ENCODE results near the gene TMEFF1.
"Not testable (repeated sequence)": the region's sequence is repeated elsewhere in the genome, so short reads cannot be mapped to it uniquely, and the experiment has no call there.

TMEFF1 gene, protein sequence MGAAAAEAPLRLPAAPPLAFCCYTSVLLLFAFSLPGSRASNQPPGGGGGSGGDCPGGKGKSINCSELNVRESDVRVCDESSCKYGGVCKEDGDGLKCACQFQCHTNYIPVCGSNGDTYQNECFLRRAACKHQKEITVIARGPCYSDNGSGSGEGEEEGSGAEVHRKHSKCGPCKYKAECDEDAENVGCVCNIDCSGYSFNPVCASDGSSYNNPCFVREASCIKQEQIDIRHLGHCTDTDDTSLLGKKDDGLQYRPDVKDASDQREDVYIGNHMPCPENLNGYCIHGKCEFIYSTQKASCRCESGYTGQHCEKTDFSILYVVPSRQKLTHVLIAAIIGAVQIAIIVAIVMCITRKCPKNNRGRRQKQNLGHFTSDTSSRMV

DNA sequence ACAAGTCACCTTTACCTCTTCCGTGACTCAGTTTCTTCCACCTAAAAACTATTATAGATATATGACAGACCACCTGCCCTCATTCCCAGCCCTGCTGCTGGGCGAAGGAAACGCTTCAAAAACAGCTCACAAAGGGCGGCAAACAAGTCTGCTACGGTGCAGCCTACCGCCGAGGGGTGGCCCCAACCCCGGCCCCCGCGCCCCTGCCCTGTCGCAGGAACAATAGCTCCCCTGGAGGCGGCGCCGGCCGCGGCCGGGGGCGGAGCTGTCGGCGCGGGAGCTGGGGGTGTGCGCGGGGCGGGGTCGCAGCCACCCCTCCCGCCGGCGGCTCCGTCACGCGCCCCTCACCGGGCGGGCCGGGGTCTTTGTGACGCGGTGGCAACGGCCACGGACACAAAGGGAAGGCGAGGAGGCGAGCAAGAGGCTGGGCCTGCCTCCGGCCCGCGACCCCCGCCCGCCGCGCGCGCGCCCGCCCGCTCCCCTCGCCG is at the start of gene TMEFF1:
TSS of gene TMEFF1 (plus strand) at position 362 of the 488 bp plus-strand sequence. CDS start 396 bp downstream, outside the sequence.
- DNase-seq (ENCODE audit: extremely low read depth in 1 of 2, low read depth in 1 of 2): peak in 1 of 2 donors; percentile 16

DNA sequence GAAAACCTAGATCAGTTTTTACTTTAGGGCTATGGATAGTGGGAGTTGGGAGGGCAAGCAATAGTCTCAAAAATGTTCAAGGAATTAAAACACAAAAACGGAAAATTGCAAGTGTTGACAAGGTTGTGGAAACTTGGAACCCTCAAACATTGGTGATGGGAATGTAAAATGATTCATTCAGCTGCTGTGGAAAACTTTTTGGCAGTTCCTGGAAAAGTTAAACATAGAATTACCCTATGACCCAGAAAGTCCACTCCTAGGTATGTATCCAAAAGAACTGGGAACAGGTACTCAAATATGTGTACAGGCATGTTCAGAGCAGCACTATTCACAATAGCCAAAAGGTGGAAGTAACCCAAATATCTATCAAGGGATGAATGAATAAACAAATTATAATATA is 47.2 kb upstream of the TMEFF1 start:
- no peak for DNase-seq (ENCODE audit: extremely low read depth in 1 of 2, low read depth in 1 of 2)

DNA sequence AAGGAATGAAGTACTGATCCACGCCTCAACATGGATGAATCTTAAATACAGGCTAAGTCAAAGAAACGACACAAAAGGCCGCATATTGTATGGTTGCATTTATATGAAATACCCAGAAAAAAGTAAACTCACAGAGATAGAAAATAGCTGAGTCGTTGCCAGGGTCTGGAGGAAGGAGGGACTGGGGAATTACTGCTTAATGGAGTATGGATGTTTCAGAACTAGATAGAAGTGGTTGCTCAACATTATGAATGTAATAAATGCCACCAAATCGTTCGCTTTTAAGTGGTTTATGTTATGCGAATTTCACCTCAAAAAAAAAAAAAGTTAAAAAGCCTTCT is 46.8 kb upstream of the TMEFF1 start:
- DNase-seq (ENCODE audit: extremely low read depth in 1 of 2, low read depth in 1 of 2): no peak

DNA sequence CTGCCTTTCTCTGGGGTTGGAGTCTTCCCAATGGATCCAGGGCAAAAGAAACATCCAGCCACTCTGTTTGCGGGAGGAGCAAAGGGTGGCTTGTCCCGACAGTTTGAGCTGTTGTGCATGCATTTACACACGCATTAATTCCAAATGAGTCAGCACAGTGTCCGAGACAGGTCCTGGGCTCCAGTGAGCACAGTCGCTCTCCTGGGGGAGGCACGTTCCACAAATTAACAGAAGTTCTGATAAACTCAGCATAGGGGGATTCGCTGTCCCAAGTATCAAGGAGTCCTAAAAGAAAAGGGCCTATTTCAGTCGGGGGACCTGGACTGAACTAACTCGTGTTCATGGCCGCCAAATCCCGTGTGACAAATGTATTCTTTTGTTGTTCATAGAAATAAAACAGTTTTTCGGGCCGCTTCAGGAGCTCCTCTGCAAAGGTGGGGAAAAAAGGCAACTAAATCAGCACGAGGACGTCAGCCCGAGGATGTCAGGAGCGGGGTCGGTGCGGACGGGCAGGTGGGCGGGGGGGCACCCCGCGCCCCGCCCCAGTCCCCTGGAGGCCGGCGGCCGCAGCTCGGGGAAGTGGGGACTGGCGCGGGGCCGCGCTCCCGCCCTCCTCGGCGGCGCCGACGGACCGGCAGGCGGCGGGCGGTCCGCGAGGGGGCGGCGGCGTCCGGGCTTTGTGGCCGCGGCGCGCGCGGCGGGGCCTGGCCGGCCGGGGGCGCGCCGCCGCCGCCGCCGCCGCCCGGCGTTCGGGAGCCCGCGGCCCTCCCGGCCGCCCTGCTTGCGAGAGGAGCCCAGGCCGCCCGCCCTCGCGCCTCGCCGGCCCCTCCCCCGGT is 46.2 kb upstream of the TMEFF1 start, which contains the start of gene MSANTD3:
TSS of gene MSANTD3 (plus strand) at position 614 of the 836 bp plus-strand sequence. CDS start 14,796 bp downstream, outside the sequence.
- DNase-seq (ENCODE audit: extremely low read depth in 1 of 2, low read depth in 1 of 2): peak in 1 of 2 donors; percentile 12

DNA sequence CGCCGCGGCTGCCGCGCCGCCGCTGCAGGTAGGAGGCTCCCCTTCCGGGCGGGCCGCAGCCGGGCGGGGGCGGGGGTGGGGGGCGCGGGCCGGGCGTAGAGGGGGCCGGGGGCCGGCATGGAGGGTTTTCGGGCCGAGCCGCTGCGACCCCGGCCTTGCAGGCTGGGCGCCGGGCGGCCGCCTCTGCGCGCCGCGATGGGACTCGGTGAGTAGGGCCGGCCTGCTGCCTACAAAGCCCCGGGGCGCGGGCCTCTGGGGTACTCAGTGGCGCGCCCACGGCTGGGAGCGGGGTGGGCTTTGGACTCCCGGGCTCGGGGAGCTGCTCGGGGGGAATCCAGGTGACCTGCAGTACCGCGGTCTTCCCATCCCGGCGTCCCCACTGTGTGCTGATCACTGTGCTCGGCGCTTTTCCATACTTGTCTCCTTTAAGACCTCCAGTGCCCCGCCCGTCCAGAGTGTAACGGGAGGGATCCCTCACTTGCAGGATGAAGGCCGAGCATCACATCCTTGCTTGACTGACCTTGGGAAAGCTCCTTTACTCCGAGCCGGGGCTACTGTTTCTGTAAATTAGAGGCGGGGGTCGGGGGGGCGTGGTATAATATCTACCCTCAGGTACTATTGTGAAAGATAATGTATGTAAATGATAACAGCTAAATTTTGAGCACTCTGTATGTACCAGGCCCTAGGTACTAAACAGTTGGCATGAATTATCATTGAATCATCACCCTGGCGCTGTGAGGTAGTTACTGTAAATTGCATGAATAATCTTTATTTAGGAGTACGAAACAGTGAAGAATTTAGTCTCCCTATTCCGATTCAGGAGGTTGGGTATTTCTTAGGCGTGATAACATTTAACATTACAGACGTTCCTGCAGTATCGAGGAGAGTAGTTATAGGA is 45.3 kb upstream of the TMEFF1 start:
- no peak for DNase-seq (ENCODE audit: extremely low read depth in 1 of 2, low read depth in 1 of 2)

DNA sequence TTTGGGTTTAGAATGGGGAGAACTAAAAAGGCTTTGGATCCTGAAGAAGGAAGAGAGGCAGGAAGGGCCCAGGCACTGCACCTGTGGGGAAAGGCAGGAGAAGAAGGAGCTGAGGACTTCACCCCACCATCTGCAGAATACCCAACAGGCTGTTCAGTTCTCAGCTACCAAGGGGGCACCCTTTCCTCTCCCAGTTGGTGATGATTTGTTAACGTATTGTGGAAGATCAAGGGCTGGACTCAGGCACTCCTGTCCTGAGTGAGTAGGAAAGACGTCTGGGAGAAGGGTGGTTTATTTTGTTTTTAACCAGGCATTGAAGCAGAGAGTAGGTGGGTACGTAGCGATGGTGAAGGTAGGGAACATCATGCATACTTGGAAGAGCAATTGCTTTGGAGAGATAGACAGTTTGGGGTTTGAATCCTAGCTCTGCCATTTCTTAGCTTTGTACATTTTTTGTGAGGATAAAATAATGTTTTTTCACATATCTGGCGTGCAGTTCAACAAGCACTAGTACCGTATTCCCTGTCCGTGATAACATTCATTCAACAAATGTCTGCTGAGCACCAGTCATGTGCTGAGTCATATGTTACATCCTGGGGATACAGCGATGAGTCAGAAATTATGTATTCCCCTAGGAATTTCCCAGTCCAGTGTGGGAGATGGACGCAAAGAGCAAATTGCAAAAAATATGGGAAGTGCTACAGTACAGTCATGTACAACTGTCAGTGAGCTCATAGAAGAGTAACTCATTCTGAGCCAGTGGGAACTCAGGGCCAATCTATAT is 43.9 kb upstream of the TMEFF1 start:
- DNase-seq (ENCODE audit: extremely low read depth in 1 of 2, low read depth in 1 of 2): no peak

DNA sequence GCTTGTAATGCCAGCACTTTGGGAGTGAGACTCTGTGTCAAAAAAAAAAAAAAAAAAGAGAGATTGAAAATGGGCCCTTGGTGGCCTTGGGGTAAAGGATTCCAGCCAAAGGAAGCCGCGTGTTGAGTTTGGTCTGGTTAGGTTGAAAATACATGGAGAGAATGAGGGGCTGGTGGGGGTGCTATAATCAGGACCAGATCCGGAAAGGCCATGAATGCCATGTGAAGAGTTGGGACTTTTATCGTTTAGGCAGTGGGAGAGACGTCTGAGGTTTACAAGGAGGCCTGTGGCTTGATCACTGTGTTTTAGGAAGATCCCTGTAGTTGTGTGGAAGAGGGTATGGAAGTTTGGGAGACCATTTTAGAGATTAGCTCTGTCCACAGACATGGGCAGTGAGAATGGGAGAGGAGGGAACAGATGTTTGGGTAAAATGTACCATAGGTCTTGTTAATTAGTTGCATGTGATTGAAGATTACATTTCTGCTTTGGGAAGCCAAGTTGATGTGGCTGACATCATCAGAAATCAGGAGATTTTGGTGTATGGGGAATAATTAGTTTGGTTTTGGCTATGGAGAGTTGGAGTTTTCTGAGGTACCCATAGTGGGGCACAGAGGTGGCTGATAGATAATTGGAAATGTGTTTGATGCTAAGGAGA is 42.5 kb upstream of the TMEFF1 start:
- no peak for DNase-seq (ENCODE audit: extremely low read depth in 1 of 2, low read depth in 1 of 2)

DNA sequence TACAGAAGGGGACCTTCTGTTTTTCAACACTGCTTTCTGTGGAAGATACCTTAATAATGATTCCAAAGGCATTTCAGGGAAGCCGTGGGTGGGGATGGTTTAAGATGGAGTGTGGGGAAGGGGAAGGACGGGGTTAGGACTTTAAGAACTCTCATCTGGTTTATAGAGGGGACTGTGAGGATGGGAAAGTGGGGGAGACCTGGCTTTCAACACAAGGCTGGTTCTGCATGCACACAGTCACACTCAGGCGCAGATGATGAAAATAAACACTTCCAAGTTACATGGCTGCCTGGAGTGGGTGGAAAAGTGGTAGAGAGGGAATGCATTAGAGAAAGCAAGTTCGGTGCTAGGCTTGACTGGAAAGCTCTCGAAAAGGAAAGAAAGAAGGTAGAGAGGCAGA is 41.1 kb upstream of the TMEFF1 start:
- no peak for DNase-seq (ENCODE audit: extremely low read depth in 1 of 2, low read depth in 1 of 2)

DNA sequence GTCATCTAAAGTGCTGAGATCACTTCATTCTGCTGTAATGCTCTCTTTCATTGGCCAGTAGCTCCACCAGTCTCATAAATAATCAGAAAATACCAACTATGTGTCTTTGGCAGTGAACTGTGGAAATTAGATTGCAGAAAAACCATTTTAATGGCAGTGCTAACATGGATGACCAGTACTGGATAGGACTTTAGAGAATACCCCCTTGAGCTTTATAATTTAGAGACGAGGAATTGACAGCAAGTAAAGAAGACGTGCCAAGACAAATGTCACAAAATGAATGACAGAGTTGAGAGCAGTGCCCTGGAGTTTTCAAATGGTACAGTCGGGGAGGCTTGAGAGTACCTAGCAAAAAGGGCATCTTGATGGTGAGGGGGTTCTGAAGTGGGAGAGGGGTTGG is 40.2 kb upstream of the TMEFF1 start:
- DNase-seq (ENCODE audit: extremely low read depth in 1 of 2, low read depth in 1 of 2): no peak

DNA sequence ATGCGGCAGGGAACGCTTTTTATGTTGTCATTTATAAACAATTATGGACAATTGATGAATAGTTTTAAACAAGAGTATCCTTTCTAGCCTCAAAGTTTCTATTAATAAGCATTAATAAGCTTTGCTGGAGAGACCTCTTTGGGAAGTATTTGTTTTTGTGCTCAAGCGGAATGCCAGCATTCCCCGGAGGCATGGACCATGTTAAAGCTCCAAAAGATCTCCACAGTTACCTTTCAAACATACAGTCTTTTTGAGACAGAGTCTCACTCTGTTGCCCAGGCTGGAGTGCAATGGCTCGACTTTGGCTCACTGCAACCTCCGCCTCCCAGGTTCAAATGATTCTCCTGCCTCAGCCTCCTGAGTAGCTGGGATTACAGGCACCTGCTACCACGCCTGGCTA is 36.4 kb upstream of the TMEFF1 start:
- DNase-seq (ENCODE audit: extremely low read depth in 1 of 2, low read depth in 1 of 2): no peak

DNA sequence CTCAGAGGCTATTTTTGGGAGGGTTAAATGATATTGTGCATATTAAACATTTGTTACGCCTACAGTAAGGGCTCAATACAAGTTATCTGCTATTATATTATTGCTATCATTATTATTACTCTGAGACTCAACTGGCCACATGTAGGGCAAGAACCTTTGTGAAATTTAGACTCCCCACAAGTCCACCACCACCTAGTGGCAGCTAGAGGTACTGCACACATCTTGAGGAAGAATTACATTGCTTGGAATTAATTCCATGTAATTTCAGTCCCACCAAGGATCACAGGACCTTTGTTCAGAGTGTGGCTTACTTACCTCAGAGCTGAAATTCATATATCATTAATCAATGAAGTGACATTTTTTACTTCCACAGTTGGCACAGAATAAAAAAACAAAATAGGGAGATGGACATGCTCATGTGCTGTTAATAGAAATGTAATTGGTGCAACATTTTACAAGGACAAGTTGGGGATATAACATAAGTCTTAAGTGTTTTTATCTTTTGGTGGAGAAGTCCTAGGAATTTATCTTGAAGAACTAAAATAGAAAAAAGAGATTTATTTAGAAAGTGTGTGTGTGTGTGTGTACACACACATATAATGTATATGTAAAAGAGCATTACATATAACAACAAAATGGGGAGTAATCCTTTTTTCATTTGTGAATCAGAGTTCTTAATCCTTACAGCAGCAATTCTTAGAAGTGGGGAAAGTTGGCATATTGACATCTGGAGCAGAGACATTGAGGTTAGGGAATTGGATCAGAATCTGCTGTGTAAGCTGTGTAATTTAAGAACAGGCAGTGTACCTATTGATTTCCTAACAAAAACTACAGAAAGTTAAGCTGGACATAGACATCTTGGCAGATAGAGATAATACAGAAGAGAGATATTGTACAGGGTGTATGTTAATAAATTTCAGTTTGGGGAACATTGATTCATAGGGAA is 34.8 kb upstream of the TMEFF1 start:
- DNase-seq (ENCODE audit: extremely low read depth in 1 of 2, low read depth in 1 of 2): peak in 1 of 2 donors; percentile 37

DNA sequence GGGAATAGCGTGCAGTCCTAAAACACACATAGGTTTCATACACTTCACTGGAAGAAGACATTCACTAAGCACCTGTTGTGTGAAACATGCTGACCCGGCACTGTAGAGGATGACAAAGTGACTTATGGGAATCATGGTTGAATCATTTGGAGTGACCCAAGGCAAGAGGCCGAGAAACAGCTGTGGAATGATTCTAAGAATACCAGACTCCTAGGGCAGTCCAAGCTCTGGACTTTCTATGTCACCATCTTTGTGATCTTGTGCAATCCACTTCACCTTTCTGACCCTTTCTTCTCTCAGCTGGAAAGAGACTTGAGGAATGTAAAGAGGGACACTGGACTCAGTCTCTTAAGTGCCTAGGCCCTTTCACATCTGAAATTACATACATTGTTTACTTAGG is 32.9 kb upstream of the TMEFF1 start:
- DNase-seq (ENCODE audit: extremely low read depth in 1 of 2, low read depth in 1 of 2): no peak

DNA sequence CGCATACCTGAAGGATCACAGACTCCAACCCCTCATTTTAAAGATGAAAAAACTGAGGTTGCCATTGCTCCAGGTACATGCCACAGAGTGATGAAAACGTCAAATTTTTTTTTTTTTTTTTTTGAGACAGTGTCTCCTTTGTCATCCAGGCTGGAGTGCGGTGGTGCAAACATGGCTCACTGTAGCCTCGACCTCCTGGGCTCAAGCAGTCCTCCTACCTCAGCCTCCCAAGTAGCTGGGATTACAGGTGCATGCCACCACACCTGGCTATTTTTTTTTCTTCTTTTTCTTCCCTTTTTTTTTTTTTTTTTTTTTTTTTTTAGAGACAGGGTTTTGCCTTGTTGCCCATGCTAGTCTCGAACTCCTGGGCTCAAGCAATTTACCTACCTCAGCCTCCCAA is 32.5 kb upstream of the TMEFF1 start:
- DNase-seq (ENCODE audit: extremely low read depth in 1 of 2, low read depth in 1 of 2): not testable (repeated sequence)

DNA sequence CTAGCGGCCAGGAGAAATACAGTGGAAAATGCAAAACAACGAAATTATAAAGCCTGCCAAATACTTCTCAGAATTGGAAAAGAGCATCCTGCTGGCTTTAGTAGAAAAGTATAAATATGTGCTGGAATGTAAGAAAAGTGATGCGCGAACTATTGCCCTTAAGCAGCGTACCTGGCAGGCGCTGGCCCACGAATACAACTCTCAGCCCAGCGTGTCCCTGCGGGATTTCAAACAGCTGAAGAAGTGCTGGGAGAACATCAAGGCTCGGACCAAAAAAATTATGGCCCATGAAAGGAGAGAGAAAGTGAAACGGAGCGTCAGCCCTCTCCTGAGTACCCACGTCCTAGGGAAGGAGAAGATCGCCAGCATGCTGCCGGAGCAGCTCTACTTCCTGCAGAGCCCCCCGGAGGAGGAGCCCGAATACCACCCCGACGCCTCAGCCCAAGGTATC is 31.0 kb upstream of the TMEFF1 start:
- DNase-seq (ENCODE audit: extremely low read depth in 1 of 2, low read depth in 1 of 2): no peak

DNA sequence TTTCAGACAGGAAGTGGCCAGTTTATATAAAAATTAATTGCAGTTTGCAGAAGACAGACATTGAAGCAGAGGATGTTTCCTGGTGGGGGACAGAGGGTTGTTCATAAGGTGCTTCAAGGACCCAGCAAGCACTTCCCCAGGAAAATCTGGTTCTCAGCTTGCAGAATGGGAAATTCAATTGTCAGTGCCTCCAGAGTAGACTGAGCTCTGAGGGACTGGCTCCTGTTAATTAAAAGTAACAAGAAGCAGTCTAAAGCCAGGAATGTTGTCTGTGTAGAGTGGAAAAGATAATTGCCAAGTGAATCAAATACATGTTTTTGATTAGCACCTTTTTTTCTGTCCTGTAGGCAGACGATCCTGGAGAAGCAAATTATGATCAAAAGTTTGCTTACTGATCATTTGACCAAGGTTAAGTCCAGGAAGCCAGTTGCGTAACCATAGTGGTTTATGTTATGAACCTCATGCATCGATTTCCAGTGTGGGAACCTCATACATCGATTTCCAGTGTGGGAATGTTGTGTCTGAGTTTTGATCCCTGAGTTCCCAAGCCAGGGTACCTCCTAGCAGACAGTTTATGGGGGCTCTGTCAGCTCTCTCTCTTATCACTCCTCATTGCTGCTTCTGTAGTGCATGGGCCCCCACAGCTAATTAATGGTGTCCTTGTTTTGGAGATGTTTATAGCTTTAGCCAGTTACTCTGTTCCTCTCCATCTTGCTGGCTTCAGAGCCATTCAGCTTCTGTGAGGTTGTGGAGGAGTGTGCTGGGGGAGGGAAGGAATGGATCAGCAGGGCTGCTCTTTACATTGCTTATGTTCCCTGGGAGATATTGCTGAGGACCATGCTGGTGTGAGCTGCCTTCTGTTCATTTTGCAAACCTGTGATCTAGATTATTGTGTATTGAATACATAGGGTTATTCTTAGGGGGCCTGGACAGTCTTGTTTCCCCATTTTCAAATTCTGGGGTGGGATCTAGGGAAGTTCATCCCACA is 28.9 kb upstream of the TMEFF1 start:
- no peak for DNase-seq (ENCODE audit: extremely low read depth in 1 of 2, low read depth in 1 of 2)

DNA sequence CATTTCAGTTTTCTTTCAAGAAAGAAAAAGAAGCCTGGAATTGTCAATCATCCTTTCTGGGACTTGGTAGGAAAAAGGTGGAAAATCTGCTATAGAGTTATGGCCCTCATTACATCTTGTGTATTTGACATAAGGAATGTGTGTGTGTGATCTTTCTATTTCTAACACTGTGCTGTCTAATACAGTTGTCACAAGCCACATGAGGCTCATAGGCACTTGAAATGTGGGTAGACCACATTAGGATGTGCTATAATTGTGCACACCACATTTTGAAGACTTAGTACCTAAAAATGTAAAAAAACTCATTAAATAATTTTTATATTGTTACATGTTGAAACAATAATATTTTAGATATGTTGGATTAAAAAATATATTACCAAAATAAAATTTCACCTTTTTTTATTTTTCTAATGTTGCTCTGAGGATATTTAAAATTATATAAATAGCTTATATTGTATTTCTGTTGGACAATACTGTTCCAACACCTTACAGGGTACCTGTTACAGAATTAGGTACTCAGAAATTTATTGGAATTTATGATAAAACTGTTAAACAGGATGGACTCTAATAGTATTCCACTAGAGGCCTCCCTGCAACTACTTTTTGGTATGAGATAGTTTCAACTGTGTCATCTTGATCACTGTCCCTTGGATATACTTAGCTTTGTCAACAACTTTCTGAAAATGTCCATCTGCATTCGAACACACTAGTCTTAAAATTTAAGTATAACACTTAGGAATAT is 27.6 kb upstream of the TMEFF1 start:
- DNase-seq (ENCODE audit: extremely low read depth in 1 of 2, low read depth in 1 of 2): no peak
